ENCODE measurements around the gene ADAMTSL1.
"Not testable (repeated sequence)": the region's sequence is repeated elsewhere in the genome, so short reads cannot be mapped to it uniquely, and the experiment has no call there.

ADAMTSL1 gene

GRCh38 chr9:18925880-18926279 is 451.9 kb downstream of the ADAMTSL1 start:
- no peak overlapping the region for H3K27ac ChIP-seq
- TF ChIP-seq CTCF (IDR thresholded peaks at IDR 0.05), result no peak
- TF ChIP-seq ZFX (IDR thresholded peaks at IDR 0.05; ENCODE audit: borderline replicate concordance), result no peak

DNA sequence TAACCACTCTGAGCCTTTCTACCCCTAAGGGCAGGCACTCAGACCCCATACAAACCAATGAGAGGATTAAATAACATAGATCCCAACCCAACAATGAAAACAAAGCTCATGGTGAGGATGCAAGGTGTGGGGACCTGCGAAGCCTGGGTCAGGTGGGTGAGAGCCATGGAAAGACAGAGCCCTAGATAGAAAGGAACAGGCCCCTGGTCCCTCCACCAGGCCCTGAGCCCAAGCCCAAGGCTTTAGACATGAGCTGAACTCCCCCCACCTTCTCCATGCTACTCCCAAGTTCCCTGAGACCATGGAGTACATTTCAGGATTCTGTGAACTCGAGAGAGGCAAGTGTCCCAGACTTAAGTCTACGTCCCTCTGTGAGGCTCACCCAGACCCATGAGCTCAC is 452.6 kb downstream of the ADAMTSL1 start:
- TF ChIP-seq CTCF (IDR thresholded peaks at IDR 0.05), result no peak
- TF ChIP-seq ZFX (IDR thresholded peaks at IDR 0.05; ENCODE audit: borderline replicate concordance), result no peak
- no peak overlapping the region for H3K27ac ChIP-seq

GRCh38 chr9:18928711-18929110 is 454.8 kb downstream of the ADAMTSL1 start:
- H3K27ac ChIP-seq, result no peak overlapping the region
- TF ChIP-seq CTCF (IDR thresholded peaks at IDR 0.05), result no peak
- no peak for TF ChIP-seq ZFX (IDR thresholded peaks at IDR 0.05; ENCODE audit: borderline replicate concordance)

DNA sequence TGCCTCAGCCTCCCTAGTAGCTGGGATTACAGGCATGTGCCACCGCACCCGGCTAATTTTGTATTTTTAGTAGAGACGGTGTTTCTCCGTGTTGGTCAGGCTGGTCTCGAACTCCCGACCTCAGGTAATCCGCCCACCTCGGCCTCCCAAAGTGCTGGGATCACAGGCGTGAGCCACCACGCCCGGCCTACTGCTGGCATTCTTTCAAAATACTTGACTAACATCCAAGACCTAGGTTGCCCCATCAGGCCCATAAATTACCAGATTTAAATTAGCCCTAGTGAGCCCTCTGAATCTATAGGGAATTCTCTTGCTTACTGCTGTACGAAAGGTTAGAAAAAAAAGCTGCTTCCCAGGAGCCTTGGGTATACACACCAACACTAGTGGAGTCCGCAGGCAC is 456.7 kb downstream of the ADAMTSL1 start:
- not testable (repeated sequence) for H3K27ac ChIP-seq

- H3K27ac ChIP-seq, result no peak overlapping the region
- TF ChIP-seq ZFX (IDR thresholded peaks at IDR 0.05; ENCODE audit: borderline replicate concordance), result no peak
- no peak for TF ChIP-seq CTCF (IDR thresholded peaks at IDR 0.05)
Observed at GRCh38 chr9:18935541-18935940, 461.6 kb downstream of the ADAMTSL1 start.

DNA sequence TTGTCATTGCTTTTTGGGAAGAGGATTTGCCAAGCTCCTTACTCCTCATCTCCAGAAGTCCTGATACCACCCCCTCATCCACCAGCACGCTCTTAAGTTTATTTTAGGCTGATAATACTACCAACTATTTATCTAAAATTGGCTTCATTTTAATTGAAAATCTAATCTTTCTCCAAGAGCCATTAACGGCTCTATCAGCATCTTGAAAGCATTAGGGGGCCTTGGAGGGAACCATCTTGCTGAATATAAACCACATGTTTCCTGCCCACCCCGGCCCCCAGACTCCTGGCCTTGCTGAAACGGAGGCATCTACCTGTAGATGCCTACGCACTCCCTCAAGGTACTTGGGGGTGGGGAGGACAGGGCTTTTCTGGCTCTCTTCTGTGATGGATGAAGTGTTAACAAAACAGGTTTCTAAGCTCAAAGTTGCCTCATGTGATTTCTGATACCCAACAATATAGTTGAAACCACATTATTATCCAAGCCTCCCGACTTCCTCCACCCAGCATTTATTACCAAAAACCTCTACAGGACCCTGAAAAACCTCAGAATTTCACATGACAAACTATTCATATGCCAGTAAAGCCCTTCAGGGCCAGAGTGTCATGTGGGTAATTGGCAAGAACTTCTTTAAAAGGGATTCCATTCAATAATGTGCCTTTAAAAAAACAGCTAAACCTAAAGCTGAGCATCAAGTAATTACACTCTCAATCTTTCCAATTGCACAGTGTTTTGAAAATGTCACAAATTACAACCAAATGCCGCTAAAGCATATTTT is 462.3 kb downstream of the ADAMTSL1 start:
- H3K27ac ChIP-seq, result no peak overlapping the region
- no peak for TF ChIP-seq CTCF (IDR thresholded peaks at IDR 0.05)
- TF ChIP-seq ZFX (IDR thresholded peaks at IDR 0.05; ENCODE audit: borderline replicate concordance), result no peak

GRCh38 chr9:18939943-18940342 is 466.0 kb downstream of the ADAMTSL1 start:
- TF ChIP-seq ZFX (IDR thresholded peaks at IDR 0.05; ENCODE audit: borderline replicate concordance) (no peak), CTCF (IDR thresholded peaks at IDR 0.05) (no peak)

More at GRCh38 chr9:18939943-18940342, 466.0 kb downstream of the ADAMTSL1 start:
- no peak overlapping the region for H3K27ac ChIP-seq

Data from 22Rv1 (cell line).